ENCODE data around the gene TBC1D1.

- TF ChIP-seq, protein P1, sequence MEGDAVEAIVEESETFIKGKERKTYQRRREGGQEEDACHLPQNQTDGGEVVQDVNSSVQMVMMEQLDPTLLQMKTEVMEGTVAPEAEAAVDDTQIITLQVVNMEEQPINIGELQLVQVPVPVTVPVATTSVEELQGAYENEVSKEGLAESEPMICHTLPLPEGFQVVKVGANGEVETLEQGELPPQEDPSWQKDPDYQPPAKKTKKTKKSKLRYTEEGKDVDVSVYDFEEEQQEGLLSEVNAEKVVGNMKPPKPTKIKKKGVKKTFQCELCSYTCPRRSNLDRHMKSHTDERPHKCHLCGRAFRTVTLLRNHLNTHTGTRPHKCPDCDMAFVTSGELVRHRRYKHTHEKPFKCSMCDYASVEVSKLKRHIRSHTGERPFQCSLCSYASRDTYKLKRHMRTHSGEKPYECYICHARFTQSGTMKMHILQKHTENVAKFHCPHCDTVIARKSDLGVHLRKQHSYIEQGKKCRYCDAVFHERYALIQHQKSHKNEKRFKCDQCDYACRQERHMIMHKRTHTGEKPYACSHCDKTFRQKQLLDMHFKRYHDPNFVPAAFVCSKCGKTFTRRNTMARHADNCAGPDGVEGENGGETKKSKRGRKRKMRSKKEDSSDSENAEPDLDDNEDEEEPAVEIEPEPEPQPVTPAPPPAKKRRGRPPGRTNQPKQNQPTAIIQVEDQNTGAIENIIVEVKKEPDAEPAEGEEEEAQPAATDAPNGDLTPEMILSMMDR (conservative IDR thresholded peaks at IDR 0.05; ENCODE audit: low read depth, low read length), result no peak
- TF ChIP-seq EZH2 (IDR thresholded peaks at IDR 0.05; ENCODE audit: low read length, unreplicated experiment), result no peak
- TF ChIP-seq EZH2phosphoT487 (IDR thresholded peaks at IDR 0.05; ENCODE audit: borderline replicate concordance, low read length), result no peak
Measured at GRCh38 chr4:38075370-38076152, 184.7 kb downstream of the TBC1D1 start.

All from PC-3 (cell line).